Right atrium auricular region (tissue), 2 donors: ENCODE data around the gene PHF5A. TPM values are rescaled to one million over a fixed set of nuclear protein-coding genes. Genes with fewer than 3 reads are reported as not detected.

Experiments
- DNase-seq: peaks from one replicate; pipeline ENCODE4 v3.0.0-alpha.2; 2019; ENCODE audit warnings: low spot score
- H3K27ac ChIP-seq, 2 donors: fragments of 200-600 bp; sonication (generic); 1 replicate in 1 of 2; 2 replicates in 1 of 2; pipeline ENCODE4 v1.5.1; 2016 to 2019
- H3K27me3 ChIP-seq, 2 donors: fragments of 200-600 bp; sonication (generic); one replicate each; pipeline versions ENCODE4 v1.5.1 to v1.6.0; 2017 to 2019
- H3K36me3 ChIP-seq: fragments of 200-600 bp; sonication (generic); one replicate; pipeline ENCODE4 v1.5.1; 2016
- H3K4me1 ChIP-seq, 2 donors: fragments of 200-600 bp; sonication (generic); one replicate each; pipeline versions ENCODE4 v1.5.1 to v1.6.0; 2017 to 2019
- H3K4me3 ChIP-seq, 2 donors: fragments of 200-600 bp; sonication (generic); 1 replicate in 1 of 2; 2 replicates in 1 of 2; pipeline ENCODE4 v1.5.1; 2017 to 2019; ENCODE audit warnings: mild to moderate bottlenecking in 1 of 2, moderate library complexity in 1 of 2
- H3K9me3 ChIP-seq, 2 donors: fragments of 200-600 bp; sonication (generic); one replicate each; pipeline ENCODE4 v1.5.1; 2019
- CTCF ChIP-seq, 2 donors: fragments of 200-600 bp; sonication (generic); IDR thresholded peaks; one replicate each; pipeline ENCODE4 v1.5.1; 2019; ENCODE audit warnings: antibody characterized with exemption in 2 of 2
- total RNA-seq, 2 donors: library from RNA; depleted of rRNA; stranded (reverse); fragments of >200 nt; gene quantifications; one replicate each; pipeline ENCODE4 v1.1.0, GENCODE V29; 2016

Gene PHF5A
- total RNA-seq, 2 donors from 2014 or later: 19.3 to 23.5 TPM

- Histone ChIP-seq H3K27me3 (no peaks in the 10 kb centered on the region), H3K27ac (peak overlapping the region; percentile 65 to 88), H3K36me3 (peaks cover 15% of the 10 kb centered on the region), H3K4me1 (peaks cover 0 to 65% of the 10 kb centered on the region in 2 donors), H3K4me3 (no peak overlapping the region), H3K9me3 (no peaks in the 10 kb centered on the region)
- DNase-seq: no peak
- TF ChIP-seq CTCF (IDR thresholded peaks at IDR 0.05): no peak
Measured at GRCh38 chr22:41479671-41480396, 11.3 kb upstream of the PHF5A start.

- H3K27ac ChIP-seq: peak overlapping the region; percentile 65 to 88
- no peak for DNase-seq
- H3K4me1 ChIP-seq: peaks cover 0 to 61% of the 10 kb centered on the region in 2 donors
- no peak for TF ChIP-seq CTCF (IDR thresholded peaks at IDR 0.05)
- H3K4me3 ChIP-seq: no peak overlapping the region
- H3K27me3 ChIP-seq: no peaks in the 10 kb centered on the region
- H3K36me3 ChIP-seq: peaks cover 15% of the 10 kb centered on the region
- H3K9me3 ChIP-seq: no peaks in the 10 kb centered on the region
Measured at GRCh38 chr22:41478891-41479521, 10.5 kb upstream of the PHF5A start.

- Histone ChIP-seq H3K4me1 (peaks cover 0 to 61% of the 10 kb centered on the region in 2 donors), H3K27ac (peak overlapping the region; percentile 65 to 88), H3K36me3 (peaks cover 15% of the 10 kb centered on the region), H3K27me3 (no peaks in the 10 kb centered on the region), H3K9me3 (no peaks in the 10 kb centered on the region), H3K4me3 (no peak overlapping the region)
- DNase-seq: no peak
- TF ChIP-seq CTCF (IDR thresholded peaks at IDR 0.05): no peak
Measured at GRCh38 chr22:41478473-41478872, 10.0 kb upstream of the PHF5A start.

- H3K4me3 ChIP-seq: no peak overlapping the region
- peaks cover 0 to 58% of the 10 kb centered on the region in 2 donors for H3K4me1 ChIP-seq
- no peak for TF ChIP-seq CTCF (IDR thresholded peaks at IDR 0.05)
- H3K27ac ChIP-seq: peak overlapping the region; percentile 35 to 46
- H3K36me3 ChIP-seq: peaks cover 26% of the 10 kb centered on the region
- no peaks in the 10 kb centered on the region for H3K27me3 ChIP-seq
- DNase-seq: no peak
- no peaks in the 10 kb centered on the region for H3K9me3 ChIP-seq
Measured at GRCh38 chr22:41474872-41475451, 6.5 kb upstream of the PHF5A start.

GRCh38 chr22:41471568-41471967 is 3.1 kb upstream of the PHF5A start:
- no peak for DNase-seq
- Histone ChIP-seq H3K4me3 (no peak overlapping the region), H3K9me3 (no peaks in the 10 kb centered on the region), H3K27me3 (no peaks in the 10 kb centered on the region), H3K27ac (peak overlapping the region; percentile 95 to 98), H3K4me1 (peaks cover 0 to 58% of the 10 kb centered on the region in 2 donors), H3K36me3 (peaks cover 23% of the 10 kb centered on the region)
- no peak for TF ChIP-seq CTCF (IDR thresholded peaks at IDR 0.05)
